ENCODE measurements around the gene IL1RAP.
"Not testable (repeated sequence)": the region's sequence is repeated elsewhere in the genome, so short reads cannot be mapped to it uniquely, and the experiment has no call there.

The IL1RAP gene

DNA sequence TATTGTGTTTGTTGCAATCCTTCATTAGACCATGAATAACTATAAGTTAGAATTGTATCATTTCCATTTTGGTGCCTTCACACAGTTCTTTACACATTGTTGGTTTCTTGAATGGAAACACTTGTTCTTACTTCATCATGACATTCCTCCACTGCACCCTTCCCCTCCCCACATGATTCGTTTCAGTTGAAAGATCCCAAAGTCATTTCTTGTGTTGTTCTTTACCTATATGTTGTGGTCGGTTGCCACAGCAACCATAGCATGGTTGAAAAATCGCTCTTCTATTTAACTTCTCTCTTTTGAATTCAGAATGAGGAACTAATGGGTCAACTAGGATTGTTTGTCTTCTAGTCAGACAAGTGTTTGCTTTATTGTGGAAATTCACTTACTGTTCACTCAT is 103.3 kb downstream of the IL1RAP start:
- DNase-seq = no peak

DNA sequence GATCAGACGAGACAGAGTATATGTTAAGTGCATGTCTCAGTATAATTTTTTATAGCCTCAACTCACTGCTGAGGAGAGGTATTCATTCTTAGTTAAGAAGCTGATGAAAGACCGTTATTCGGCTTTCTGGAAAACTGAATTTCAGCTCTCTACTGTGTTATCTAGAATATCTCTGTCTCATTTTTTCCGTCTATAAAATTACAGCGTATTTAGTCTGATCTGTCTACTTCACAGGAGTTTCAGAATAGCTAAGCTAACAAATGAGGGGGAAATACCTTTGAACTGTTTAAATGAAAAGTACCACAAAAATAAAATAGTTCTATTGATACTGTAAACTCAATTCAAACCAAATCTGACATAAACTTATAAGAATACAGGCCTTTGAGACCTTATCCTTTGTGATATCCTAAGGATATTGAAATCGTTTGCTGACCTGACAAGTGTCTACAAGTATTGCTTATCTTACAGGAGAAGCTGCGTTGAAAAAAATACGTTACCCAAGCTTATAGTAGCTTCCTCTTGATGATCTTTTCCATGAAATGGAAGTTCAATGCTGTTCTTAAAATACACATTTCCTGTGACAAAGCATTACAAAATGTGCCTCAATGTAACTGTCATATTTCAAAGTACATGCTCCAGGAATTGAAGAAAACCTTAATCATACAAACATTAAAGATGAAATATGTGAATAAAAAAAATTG is 104.6 kb downstream of the IL1RAP start:
- no peak for DNase-seq

DNA sequence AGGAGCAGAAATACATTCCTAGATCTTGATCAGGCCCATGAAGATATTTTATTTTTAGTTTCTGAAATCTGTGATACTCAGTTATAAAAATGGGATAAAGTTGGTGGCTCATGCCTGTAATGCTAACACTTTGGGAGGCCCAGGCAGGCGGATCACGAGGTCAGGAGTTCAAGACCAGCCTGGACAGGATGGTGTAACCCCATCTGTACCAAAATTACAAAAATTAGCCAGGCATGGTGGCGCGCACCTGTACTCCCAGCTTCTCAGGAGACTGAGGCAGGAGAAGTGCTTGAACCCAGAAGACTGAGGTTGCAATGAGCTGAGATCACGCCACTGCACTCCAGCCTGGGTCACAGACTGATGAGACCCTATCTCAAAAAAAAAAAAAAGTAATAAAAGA is 105.5 kb downstream of the IL1RAP start:
- DNase-seq = no peak

DNA sequence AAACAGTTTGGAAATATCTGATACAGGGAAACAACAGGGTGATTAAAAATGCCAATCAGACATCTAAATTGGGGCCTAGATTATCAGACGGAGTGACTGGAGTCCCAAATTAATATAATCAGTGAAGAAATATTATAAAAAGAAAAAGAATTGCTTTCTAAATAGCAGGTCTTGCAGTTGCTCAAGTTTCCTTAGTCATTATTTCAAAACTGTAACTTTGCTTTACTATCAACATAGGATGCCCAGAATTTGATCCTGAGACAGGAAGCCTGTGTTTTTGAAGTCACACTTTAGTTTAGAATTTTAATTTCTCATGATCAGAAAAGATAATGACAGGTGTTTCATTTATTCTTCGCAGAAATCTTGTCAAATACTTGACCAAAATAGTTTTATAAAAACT is 105.9 kb downstream of the IL1RAP start:
- no peak for DNase-seq

DNA sequence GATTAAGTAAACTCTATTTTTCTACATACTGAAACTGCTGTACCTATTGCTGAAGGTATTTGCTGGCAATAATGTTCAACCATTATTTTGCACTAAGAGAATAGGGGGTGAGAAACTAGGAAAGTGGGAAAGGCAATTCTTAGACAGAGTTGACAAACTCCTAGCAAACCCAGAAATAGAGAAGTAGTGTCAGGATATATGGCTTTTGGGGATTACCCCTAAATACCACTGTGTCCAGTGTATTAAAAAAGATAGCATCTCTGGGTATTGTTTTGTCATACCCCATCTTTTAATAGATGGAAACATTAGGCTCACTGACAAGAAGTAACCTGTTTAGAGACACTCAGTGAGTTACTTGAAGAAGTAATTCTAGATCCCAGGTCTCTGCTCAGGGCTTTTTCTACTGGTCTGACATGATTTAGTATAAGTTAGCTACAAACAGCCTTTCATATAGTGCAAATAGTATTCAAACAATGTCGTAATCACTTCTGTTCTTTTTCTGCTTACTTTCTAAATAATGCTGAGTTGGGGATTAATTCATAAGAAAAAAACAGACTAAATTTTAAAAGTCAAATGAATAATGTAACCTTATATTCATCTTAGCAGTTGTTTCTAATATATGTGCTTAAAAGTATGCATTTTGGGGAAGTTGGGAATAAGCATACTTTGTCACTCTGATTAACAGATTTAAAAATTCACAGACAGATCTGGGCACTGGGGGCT is 107.2 kb downstream of the IL1RAP start:
- DNase-seq = no peak

DNA sequence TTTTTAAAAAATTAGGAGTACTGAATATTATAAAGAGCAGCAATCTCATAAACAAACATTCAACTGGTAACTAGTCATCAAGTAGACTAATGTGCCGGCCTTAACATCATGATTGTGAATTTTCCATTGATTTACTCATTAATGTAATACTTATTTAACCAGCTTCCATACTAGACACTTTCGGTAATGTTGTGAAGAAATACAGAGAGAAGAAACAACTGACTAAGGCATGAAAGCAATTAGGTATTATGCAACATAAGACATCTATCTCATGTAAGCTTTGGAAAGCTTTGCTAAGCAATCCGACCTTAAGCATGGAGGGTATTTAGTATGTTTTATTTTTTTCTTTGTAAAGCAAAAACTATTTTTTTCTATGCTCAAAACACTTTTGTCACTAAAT is 108.0 kb downstream of the IL1RAP start:
- DNase-seq = no peak

DNA sequence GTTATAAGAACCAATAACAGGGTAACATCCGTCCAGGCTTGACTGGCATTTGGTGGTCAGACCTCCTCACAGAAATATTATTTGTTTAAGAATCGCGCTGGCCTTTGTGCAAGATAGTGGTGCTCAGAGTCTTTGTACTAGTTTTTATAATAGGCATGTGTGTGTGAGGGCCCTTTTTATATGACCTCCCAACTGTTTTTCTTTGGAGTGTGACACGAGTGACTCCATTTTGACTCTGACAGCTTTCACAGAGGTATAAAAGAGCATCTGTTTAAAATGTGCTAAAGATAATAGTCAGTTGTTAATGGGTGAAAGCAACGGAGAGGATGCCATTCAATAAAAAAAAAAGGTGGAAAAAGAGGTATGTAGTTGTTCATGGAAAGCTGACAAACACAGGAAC is 110.4 kb downstream of the IL1RAP start:
- DNase-seq = no peak

DNA sequence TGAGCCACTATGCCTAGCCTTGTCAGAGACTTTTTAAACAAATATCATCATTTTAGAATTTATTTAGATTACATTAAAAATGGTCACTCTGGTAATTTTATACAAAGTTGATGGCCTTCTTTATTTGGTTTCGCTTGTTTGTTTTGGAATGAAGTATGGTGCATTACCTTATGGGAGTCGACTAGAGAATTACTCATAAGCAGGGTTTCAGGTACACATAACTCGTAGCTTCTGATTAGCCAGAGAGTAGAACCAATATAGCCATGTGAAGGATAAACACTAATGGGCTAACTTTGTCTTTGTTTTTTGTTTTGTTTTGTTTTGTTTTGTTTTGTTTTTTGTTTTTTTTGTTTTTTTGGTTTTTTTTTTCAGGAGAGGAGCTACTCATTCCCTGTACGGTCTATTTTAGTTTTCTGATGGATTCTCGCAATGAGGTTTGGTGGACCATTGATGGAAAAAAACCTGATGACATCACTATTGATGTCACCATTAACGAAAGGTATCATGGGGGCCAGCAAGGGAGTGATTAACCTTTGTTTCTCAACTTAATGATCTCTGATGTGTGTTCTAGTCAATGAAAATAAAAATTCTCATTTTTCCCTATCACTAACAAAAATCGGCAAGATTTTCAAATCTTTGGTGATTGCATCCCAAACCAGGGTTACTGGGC is 113.2 kb downstream of the IL1RAP start:
- DNase-seq = no peak

DNA sequence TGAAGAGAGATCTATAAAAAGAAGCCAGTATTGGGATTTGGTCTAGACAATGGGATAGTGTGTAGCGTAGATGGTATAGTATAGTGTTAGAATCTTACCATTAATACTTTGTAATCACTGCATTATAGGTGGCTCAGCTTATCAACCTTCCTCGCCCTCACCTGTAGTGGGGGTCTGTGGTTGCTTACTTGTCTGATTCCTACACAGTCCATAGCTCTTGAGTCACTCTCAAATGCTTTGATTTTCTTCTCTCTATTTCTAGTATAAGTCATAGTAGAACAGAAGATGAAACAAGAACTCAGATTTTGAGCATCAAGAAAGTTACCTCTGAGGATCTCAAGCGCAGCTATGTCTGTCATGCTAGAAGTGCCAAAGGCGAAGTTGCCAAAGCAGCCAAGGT is 115.2 kb downstream of the IL1RAP start:
- no peak for DNase-seq

DNA sequence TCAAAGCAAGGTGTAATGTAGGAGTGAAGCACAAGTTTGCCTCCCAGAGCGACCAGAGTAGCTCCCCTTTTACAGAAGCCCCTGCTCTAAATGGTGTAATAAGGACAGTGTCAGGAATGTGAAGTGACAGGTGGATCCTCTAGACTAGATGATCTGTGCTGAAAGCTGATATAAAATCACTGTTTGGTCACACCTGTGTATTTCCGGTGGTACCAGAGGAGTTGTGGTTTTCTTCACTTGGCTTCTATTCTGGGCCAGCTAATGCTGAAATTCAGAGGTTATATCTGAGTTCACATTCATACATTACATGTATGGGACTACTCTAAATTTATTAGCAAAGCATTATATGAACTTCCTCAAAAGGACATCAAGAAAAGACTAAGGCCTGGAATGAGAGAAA is 117.4 kb downstream of the IL1RAP start:
- DNase-seq = no peak

DNA sequence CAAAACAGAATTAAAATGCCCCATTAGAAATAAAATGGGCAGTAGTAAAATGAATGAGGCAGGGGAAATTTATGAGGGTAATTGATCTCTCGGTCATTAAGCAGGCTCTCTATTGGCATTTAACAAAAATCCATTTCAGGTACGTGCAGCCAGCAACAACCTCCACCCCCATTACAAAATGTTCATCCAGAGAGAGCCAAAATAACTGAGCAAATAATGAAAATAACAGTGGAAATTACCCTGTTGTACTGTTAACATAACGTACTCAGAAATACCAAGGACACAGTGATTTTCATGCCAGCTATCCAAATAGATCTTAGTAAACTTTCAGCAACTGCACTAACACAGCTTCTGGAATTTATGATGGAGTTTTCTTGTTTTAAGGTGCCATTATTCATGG is 127.7 kb downstream of the IL1RAP start:
- DNase-seq = no peak

DNA sequence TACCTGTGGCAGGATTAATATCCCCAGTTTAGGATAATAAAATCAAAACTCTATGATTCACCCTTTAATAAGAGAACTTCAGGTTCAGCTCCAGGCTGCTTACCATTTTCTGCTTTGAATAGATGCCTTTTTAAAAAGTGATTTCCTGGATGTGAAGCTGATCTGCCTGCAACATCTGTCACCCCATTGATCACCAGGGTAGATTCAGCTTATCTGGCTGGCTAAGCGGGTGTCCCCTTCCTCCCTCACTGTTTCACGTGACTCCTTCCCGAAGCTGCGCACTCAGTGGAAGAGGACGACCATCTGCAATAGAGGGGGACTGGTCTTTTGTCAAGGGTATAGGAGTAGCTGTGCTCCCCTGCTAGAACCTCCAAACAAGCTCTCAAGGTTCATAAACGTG is 128.1 kb downstream of the IL1RAP start:
- no peak for DNase-seq

DNA sequence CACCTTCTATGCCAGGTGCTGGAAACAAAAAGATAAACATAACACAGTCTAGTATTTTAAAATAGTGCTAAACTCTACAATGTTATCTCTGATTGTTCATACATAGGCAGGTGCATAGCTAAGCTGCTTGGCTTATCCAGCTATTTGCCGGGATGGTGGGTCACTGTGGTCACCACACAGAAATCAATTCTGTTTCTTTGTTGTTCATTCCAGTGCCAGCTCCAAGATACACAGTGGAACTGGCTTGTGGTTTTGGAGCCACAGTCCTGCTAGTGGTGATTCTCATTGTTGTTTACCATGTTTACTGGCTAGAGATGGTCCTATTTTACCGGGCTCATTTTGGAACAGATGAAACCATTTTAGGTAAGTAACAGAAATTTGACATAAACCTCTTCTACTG is 130.2 kb downstream of the IL1RAP start:
- no peak for DNase-seq

DNA sequence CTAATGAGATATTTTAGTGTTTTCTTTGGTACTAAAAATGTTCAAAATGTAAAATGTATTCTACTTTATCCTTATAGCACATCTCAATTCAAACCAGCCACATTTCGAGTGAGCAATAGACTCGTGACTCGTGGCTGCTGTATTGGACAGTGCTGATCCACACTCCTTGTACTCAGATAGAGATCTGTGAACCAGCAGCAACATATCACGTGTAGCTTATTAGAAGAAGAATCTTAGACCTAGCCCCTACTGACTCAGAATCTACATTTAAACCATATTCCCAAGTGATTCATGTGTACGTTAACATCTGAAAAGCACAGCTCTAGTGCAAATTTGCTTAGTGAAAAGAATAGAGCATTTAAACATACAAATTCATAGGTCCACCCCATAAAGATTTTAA is 130.9 kb downstream of the IL1RAP start:
- no peak for DNase-seq

DNA sequence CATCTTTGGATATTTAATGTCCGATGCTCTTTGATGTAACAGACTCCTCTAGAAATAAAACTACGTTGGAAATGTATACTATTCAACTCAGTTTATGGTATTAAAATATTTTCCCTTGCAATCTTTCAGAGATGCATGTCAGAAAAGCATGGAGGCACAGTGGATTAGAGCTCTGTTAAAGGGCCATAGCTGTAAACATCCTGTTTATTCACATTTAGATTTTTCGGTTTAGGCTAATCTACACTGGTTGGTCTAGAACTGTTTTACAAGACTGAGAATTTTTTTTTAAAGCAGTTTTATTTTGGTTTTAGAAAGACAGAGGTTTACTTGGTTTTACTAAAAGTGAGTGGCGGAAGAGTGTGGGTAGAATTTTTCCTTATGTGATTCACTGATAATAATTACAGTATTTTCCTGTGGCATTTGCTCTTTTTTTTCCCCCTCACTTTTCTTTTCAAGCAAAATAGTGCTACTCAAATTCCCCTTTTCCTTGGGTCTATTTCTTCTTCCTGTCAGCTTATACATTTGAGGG is 132.1 kb downstream of the IL1RAP start:
- no peak for DNase-seq

DNA sequence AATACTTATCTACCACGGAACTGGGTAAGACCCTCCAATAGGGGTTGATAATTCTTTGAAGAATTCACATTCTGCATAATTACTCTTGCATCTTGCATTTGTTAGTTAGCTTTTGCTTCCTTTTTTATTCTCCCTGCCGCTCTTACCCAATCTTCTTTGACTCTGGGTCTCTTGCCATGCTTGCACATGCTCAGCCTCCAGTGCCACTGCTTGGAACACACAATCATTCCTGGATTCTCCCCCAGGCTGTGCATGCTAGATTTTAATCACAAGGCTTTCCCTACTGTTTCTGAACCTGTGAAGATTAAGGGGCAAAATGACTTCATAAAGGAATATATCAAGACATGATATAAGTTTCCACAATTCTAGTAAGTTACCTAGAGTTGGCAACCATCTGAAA is 133.1 kb downstream of the IL1RAP start:
- DNase-seq = no peak

DNA sequence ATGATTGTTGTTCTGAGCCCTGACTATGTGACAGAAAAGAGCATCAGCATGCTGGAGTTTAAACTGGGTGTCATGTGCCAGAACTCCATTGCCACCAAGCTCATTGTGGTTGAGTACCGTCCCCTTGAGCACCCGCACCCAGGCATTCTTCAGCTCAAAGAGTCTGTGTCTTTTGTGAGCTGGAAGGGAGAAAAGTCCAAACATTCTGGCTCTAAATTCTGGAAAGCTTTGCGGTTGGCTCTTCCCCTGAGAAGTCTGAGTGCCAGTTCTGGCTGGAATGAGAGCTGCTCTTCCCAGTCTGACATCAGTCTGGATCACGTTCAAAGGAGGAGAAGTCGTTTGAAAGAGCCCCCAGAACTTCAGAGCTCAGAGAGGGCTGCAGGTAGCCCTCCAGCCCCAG is 142.0 kb downstream of the IL1RAP start:
- DNase-seq = no peak

DNA sequence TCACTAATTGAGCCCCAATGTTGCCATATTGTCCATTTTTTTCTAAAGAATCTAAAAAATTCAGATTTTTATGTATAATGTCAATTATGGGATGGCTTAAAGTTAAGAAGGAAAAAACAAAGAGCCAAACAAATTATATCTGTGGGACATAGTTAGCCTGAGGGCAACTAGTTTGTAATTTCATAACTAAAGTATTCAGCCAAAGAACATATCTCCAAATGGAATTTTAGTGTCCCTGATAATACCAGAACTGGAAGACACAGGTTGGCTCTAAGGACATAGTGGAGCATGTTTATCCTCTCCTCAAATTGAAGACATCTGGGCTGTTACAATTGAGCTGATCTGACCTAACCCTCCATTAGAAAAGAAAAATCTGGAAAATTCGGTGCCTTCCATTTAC is 144.2 kb downstream of the IL1RAP start:
- DNase-seq = no peak

DNA sequence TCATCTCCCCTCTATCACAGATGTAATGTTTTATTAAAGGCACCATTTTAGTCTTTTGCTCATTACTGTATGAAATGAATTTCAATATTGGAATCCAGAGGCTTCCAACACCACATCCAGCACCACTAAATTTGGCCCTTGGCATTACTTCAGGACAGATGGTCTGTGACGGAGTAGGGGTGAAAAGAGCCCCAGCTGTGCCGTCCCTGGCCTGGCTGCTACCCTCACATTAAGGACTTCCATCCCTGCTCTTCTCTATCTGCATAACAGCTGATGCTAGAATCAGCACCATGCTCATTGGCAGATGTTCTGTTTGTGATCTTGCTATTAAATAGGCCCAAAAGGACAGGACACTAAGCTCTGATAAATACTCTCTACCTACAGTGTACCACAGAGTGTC is 152.9 kb downstream of the IL1RAP start:
- DNase-seq = no peak

DNA sequence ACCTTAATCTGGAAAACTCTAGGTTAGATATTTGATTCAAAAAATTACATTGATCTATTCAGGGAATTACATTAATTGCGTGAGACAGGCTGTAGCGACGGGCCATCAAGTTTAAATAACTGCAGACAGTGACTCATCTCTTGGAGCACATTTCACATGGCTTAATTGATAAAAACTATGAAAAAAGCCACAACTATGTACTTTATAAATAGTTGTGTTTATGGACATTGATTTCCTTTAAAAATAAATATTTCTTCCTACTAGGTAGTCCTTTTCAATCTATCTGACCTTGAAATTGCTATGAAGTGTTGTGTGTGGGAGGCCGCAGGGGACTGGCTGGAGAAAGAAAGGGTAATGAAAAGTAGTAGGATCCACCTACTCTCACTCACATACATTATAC is 157.8 kb downstream of the IL1RAP start:
- no peak for DNase-seq

DNA sequence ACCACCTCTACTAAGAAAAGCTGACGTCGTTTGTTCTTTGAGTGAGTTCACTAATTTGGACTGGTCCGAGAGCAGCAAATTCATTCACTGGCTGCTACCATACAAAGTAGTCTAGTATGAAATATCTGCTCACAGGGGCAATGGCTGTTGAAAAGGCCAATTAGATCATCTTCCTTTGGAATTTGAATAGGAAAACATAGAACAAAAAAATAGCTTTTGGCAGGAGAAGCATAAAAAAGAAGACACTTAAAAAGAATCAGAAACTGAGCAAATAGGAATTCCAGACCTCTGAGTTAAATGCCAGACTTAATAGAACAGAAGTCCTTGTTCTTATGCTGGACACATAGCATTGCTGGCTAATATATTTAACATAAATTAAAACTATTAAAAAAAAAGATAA is 159.3 kb downstream of the IL1RAP start:
- no peak for DNase-seq

DNA sequence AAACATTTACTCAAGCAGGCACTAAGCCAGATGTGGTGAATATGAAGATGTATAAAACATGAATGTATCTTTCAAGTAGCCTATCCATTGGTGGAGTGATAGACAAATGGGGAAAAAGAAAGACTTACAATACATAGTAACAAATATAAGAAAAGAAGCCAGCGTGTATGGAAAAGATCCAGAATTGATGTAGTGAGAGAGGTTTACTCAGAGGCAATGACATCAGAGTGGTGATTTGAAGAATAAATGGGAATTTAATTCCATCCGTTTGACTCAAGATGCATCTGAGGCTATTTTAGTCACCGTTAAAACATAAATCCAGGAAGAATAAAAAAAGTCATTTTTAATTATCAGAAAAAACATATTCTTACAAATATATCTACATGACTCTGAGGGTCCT is 162.6 kb downstream of the IL1RAP start:
- no peak for DNase-seq

DNA sequence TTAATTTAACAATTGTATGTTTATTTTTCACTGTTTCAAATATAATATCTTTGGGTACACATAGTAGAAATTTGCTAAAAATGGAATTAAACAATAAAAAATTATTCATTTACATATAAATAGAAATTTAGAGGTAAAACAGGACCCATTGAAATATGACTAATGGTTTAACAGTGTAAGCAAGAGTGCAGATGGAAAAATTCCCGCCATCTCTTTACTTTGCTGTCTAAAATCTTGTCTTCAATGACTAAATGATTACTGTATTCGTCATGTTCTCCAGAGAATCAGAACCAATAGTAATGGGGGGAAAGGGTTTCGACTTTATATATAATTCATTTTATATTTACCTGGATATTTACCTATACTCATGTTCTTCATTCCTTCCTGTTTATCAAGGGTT is 163.1 kb downstream of the IL1RAP start:
- DNase-seq = no peak

DNA sequence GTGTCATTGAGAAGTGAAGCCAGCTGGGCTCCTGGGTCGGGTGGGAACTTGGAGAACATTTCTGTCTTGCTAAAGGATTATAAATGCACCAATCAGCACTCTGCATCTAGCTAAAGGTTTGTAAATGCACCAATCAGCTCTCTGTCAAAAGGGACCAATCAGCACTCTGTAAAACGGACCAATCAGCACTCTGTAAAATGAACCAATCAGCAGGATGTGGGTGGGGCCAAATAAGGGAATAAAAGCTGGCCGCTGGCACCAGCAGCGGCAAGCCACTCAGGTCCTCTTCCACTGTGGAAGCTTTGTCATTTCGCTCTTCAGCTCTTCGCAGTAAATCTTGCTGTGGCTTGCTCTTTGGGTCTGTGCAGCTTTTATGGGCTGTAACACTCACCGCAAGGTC is 164.0 kb downstream of the IL1RAP start:
- DNase-seq = not testable (repeated sequence)
